A172 (cell line): ENCODE measurements around the gene RPS6KB2. TPM values are rescaled to one million over a fixed set of nuclear protein-coding genes. Genes with fewer than 3 reads are reported as not detected.
"Not testable (repeated sequence)": the region's sequence is repeated elsewhere in the genome, so short reads cannot be mapped to it uniquely, and the experiment has no call there.

Experiments
- DNase-seq: peaks from one replicate; pipeline ENCODE4 v3.0.0-alpha.2; 2015; ENCODE audit warnings: low spot score
- total RNA-seq: library from RNA; depleted of rRNA; stranded (reverse); fragments of >200 nt; shearing (Covaris generic); gene quantifications from 2 replicates; pipeline ENCODE4 v1.2.3, GENCODE V29; 2014

RPS6KB2 gene
- total RNA-seq, 1 experiment from 2014 or later, result 83.6 TPM

DNA sequence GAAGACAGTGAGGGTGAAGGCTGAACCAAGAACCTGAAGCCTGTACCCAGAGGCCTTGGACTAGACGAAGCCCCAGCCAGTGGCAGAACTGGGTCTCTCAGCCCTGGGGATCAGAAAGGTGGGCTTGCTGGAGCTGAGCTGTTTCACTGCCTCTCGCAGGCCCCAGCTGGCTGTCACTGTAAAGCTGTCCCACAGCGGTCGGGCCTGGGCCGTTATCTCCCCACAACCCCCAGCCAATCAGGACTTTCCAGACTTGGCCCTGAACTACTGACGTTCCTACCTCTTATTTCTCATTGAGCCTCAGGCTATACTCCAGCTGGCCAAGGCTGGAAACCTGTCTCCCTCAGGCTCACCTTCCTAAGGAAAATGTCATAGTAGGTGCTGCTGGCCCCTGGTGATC lies 30.8 kb upstream of the RPS6KB2 start:
- no peak for DNase-seq

DNA sequence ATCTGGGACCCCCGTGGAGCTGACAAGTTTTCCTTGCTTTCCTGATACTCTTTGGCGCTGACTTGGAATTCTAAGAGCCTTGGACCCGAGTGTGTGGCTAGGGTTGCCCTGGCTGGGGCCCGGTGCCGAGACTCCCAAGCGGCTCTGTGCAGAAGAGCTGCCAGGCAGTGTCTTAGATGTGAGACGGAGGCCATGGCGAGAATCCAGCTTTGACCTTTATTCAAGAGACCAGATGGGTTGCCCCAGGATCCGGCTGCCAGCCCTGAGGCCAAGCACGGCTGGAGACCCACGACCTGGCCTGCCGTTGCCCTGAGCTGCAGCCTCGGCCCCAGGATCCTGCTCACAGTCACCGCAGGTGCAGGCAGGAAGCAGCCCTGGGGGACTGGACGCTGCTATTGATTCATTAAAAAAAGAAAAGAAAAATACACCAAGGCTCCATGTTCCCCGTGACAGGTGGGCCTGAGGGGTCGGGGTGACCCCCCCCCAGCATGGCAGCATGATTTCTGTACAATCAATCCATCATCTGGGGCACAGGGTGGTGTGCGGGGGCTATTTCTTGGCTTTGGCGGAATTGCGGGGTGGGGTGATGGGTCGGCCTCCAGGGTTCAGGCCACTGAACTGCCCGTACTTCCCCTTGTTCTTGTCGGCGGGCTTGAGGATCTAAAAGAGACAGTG lies 30.2 kb upstream of the RPS6KB2 start:
- no peak for DNase-seq

DNA sequence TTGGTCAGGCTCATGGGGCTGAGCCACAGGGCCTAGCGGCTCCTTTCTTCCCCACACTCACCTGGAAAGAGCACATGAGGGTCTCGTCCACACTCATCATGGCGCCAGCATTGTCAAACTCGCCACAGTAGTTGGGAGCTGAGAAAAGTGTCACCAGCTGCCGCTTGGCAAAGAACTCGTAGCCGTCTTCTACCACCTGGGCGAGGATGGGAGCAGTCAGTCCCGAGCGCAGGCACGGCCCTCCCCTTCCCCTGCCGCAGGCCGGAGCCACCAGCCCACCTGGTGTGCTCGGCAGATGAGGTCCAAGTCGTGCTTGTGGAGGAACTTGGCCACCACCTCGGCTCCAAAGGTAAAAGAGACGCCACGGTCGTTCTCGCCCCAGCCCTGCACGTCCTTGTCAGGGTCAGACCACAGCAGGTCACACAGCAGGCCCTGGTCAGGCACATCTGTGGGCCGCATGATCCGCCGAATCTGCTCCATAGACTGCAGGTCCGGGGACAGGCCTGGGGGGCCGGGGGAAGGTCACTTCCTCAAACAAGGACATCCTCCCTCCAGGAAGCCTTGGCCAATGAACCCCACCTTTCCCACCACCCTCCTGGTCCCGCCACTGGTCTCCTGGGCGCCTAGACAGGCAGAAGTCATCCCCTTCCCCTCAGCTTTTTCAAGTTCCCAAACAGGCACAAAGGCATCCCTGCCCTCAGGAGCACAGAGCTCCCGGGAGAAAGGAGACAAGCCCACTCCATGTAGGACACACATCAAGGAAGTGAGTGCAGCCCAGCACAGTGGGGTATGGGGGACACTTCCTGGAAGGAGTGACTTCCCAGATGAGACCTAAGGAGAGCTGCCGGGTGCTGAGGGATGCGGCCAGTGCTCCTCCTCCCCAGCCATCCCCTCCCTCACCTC lies 29.4 kb upstream of the RPS6KB2 start:
- DNase-seq, result no peak

DNA sequence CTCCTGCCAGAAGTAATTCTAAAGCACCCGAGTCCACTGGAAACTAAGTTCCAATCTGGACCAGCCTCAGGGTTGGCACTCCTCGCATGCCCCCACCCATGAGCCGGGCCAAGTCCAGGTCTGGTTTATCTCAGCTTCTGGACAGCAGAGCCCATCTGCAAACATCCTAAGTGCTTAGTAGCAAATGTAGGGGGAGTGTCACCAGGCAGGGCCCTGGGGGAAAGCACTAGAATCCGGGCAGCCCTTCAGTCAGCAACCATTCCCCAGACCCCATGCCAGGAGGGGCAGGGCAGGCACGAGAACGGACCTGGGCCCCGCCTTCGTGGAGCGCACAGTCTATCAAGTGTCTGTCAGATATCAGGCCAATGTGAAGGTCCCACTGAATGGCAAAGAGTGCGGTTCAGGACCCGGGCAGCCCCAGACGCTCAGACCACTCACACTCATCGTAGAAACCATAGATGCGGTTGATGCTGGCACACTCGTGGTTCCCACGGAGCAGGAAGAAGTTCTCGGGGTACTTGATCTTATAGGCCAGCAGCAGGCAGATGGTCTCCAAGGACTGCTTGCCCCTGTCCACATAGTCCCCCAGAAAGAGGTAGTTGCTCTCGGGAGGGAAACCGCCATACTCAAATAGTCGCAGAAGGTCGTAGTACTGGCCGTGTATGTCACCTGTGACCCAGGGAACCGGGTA lies 27.9 kb upstream of the RPS6KB2 start:
- DNase-seq, result no peak

DNA sequence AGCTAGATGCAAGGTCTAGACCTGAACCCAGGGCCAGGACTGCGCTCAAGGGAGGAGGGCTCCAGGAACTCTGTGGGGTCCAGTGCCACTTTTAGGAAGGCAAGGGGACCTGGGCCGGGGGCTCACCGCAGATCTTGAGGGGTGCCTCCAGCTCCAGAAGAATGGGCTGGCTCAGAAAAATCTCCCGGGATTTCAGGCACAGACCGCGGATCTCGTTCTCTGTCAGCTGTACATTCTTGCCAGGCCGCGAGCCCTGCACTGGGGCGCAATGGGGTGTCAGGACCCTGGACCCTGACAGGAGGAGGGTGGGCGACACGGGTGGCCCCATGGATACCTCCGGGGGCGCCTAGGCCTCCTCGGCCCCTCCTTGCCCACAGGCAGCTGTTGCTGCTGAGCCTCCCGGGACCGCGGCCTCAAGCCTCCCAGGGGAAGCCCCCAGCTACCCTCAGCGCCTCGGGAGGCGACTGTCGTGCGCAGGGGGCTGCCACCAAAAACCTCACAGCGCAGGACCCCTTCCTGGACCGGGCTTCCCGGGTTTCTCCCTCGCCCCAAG lies 27.3 kb upstream of the RPS6KB2 start:
- DNase-seq, result no peak

DNA sequence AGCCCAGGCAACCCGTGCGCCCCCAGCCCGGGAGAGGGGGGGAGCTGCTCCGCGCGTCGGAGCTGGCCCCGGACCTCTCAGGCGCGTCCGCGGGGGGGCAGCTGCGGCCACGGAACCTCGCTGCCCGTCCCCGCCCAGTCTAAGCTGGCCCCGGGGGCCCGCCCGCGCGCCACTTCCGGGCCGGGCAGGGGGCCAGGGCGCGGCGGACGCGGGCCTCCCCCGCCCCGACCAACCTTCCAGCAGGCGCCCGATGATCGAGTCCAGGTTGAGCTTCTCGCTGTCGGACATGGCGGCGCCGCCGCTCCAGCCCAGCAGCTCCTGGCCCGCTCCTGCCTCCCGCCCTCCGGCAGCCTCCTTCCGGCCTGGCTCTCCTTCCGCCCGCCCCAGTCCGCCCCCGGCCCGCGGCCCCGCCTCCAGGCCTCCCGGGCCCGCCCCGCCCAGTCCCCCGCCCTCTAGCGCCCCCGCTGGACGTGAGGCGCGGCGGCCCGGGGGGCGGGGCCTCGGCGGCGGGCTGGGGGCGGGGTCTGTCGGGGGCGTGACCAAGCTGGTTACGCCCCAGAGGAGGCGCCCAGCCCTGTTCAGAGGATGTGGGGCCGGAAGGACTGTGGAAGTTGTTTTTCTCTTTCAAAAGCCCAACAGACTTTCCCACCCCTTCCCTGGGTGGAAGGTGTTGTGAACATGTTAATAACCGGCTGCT lies 26.7 kb upstream of the RPS6KB2 start, which contains the start of gene PPP1CA:
Gene PPP1CA, minus strand, starts transcription at position 364 of the 697 bp plus-strand sequence. Its CDS starts 76 bp downstream, at position 288.
- DNase-seq, result peak; percentile 69

DNA sequence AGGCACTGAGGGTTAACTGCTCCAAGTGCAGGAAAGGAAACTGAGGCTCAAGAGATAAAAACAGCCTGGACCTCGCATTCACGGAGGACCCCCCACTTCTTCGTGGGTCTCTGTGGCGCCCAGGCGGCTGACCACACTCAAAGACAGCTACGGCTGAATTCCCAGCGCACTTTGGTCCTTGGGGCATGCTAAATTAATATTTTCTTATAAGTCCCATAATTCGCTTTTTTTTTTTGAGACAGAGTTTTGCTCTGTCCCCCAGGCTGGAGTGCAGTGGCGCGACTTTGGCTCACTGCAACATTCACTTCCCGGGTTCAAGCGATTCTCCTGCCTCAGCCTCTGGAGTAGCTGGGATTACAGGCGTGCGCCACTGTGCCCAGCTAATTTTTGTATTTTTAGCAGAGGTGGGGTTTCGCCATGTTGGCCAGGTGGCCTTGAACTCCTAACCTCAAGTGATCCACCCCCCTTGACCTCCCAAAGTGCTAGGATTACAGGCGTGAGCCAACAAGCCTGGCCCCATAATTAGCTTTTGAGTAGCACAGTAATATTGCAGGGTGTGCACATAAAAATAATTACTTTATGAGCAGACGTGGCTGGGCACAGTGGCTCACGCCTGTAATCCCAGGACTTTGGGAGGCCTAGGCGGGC lies 26.0 kb upstream of the RPS6KB2 start:
- DNase-seq, result not testable (repeated sequence)

DNA sequence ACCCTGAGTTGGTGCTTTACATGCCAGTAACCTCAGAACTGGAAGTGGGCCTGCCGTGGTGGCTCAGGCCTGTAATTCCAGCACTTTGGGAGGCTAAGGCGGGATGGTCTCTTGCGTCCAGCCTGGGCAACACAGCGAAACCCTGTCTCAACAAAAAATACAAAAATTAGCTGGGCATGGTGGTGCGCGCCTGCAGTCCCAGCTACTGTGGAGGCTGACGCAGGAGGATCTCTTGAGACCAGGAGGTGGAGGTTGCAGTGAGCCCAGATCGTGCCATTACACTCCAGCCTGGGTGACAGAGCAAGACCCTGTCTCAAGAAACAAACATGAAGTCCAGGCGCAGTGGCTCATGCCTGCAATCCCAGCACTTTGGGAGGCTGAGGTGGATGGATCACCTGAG lies 25.2 kb upstream of the RPS6KB2 start:
- DNase-seq, result not testable (repeated sequence)

DNA sequence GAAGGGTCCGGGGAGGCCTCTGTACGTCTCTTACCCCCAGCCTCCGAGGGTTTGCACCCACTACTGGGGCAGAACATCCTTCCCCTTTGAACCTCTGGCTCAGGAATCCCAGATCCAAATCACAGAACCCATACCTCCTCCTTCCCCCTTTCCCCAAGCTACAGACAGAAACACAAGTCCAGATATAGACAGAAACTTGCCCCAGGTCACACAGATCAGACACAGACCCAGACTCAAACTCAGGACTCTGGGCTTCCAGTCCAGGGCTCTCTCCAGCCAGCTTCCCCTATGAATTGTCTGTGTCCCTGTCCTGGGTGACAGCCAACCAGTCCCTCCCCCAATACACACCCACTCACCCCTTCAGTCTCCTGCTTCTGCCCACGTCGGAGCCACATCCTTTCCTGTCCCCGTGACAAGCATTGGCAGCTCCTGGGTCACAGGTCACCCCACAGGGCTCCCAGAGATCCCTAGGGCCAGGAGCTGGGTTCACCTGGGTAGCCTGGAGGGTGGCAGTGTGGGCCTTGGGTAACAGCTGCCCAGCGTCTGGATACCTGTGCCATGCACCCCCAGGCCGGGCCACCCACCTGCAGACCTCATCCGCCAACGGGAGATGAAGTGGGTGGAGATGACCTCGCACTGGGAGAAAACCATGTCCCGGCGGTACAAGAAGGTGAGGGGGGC lies 23.6 kb upstream of the RPS6KB2 start:
- DNase-seq, result no peak

DNA sequence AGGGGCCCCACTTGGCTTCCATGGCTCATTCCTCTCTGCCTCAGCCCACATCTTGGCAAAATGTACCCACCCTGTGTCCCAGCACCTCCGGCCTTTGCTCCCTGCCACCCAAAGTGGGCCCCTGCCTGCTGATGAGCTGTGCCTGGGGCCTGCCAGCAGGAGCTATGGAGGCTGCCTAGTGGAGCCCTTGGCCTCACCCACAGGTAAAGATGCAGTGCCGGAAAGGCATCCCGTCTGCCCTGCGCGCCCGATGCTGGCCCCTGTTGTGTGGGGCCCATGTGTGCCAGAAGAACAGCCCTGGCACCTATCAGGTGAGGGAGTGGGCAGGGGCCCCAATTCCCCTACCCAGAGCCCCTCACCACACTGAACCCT lies 23.1 kb upstream of the RPS6KB2 start:
- no peak for DNase-seq

DNA sequence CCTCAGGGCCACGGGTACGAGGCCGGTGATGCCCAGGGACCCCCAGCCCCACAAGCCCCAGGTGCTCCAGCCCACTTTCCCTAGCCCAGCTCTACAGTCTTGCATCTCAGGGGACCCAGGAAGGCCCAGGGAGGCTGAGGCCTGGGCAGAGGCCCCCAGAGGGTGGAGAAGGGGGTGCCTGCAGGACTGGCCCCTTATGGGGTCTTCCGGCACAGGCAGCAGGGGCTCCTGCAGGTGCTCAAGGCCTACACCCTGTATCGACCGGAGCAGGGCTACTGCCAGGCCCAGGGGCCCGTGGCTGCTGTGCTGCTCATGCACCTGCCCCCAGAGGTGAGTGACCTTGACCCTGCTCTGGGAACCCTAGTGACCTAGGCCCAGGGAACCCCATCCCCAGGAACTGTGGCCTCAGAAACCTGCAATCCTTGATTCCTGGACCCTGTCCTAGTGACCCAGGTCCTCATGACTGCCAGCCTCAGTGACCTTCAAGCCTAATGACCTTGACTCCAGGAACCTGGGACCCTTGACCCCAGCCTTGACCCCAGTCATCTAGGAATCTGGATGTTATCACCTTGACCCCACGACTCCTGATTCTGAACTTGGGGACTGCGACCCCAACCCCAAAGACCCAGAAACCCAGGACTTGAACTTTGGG lies 22.5 kb upstream of the RPS6KB2 start:
- no peak for DNase-seq

DNA sequence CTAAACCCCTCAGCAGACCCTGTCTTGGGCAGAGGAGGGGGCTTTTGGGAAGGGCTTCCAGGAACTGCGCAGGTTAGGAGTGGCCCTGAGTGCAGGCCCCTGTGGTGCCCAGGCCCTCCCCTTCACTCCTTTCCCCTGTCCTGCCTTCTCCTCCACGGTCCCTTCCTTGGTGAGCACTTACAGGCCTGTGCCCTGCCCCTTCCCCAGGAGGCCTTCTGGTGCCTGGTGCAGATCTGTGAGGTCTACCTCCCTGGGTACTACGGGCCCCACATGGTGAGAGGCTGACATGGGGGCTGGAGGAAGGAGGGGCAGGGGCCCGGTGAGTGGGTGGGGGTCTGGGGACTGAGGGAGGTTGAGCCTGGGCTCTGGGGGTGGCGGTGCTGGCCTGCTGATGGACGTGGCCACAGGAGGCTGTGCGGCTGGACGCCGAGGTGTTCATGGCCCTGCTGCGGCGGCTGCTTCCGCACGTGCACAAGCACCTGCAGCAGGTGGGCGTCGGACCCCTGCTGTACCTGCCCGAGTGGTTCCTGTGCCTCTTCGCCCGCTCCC lies 21.8 kb upstream of the RPS6KB2 start:
- no peak for DNase-seq

DNA sequence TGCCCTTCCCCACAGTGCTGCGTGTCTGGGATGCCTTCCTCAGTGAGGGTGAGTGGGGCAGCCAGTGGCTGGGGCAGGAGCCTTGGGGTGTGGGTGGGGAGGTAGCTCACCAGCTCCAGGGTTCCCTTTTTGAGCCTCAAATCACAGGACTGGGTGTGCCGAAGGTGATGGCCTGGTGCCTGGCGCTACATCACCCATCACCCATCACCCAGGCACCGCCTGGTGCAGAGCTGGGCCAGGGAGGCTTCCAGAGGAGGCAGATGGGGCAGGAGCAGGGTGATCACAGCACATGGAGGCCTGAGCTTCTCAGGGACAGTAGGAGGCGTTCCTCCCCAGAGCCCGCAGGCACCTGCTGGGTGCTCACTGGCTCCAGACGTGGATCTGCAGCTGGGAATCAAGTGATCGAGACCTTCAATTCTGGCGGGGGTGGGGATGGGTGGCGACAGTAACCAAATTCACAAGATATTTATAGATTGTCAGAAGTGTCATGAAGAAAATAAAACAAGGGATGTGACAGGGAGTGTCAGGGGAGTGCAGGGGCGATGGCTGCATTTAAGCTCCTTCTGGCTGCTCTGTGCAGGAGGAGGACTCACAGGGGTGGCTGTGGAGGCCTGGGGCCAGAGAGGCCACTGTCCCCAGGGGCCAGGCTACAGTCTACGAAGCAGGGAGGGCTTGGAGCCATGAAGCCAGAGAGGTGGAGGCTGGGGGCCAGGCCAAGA lies 21.2 kb upstream of the RPS6KB2 start:
- no peak for DNase-seq

DNA sequence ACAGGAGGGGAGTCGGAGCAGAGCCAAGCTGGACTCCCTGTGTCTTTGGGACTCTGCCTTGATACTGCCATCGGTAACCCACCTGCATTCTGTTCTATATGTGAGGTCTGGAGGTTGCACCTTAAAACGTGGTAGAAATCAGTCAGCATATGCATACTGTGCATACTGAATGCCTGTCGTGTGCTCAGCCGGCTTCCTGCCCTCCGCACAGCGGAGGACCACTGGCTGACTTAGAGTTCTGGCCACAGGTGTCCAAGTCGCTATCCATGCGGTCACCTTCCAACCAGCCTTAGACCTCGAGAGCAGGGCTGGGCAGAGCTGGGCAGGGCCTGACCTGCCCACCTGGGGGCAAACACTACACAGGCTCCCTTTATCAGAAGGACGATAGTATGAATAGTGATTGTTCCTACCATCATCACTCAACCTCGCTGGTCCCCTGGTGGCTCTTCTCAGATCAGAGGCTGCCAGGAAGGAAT lies 20.6 kb upstream of the RPS6KB2 start:
- DNase-seq, result no peak

DNA sequence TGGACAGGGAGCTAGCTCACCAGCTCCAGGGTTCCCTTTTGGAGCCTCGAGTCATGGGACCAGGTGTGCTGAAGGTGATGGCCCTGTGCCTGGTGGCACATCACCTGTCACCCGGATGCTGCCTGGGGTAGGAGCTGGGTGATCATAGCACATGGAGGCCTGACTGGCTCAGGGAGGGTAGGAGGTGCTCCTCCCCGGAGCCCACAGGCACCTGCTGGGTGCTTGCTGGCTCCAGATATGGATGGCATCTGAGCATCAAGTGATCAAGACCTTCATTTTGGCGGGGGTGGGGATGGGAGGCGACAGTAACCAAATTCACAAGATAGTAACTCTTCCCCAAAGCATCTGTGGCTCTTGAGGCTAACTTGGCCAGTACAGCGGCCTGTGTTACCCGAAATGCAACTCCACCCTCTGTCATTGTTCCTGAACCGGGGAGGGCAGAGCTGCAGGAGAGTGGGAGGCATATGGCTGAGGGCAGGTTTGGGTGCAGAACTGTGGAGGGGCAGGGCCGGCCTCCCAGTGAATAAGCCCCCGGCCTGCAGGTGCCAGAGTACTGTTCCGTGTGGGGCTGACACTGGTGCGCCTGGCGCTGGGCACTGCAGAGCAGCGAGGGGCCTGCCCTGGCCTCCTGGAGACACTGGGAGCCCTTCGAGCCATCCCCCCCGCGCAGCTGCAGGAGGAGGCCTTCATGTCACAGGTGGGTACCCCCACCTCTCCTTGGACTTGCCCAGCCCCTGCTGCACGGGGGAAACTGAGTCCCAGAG lies 19.7 kb upstream of the RPS6KB2 start:
- no peak for DNase-seq

DNA sequence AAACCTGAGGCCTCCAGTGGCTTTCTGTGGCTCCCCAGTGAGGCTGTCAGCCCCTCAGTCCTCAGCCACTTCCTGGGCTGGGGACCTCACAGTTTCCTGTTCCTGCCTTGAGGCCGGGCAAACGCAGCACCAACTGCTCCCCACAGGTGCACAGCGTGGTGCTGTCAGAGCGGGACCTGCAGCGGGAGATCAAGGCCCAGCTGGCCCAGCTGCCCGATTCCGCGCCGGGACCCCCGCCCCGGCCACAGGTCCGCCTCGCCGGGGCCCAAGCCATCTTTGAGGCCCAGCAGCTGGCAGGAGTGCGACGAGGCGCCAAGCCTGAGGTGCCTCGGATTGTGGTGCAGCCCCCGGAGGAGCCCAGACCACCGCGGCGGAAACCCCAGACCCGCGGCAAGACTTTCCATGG lies 19.0 kb upstream of the RPS6KB2 start:
- DNase-seq, result no peak

DNA sequence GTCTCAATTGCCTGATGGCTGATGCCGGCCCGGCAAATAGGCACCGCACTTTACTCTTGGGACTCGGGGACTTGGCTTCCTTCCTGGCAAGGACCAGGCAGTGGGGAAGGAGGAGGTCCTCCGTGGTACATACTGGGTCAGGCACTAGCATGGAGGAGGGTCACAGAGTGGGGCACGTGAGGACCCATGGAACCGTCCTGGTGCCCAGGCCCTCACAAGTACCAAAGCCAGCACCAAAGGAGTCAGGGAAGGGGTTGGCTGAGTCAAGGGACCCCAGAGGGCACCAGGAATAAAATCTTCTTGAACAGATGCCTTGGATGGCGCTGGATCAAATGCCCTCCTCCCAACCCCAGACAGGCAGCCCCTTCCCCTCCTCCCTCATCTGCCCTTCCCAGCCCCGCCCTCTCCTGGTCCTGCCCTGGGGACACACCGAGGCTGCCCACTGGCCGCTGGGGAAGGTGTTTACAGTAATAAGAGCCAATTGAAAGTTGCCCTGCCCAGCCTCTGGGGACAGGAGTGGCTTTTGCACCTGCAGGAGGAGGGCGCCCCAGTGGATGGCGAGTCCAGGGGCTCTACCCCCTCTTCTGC lies 18.4 kb upstream of the RPS6KB2 start:
- DNase-seq, result no peak

DNA sequence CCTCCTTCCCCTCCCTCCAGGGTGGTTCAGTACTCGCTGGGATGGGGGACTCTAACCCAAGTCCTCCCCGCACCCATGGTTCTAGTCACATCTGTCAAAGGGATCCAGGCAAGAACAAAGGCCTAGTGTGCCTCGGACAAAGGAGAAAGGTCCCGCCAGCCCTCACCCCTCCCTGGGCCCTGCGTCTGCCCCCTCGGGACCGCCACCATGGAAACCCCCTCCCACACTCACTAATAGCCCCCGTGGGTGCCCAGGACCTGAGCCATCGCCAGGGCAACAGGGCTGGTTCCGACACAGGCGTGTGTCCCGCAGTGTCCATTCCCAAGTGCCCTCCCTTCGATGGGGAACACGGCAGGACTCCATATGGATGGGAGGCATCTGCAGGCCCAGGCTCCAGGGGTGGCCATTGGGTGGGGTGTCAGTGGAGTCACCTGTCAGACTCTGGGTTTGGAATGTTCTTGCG lies 17.9 kb upstream of the RPS6KB2 start:
- DNase-seq, result no peak
